Measurements from ENCODE around the gene ZDHHC3.
A peak's percentile ranks its signal among the peaks of the same experiment; 100 is the strongest.

ZDHHC3 gene

DNA sequence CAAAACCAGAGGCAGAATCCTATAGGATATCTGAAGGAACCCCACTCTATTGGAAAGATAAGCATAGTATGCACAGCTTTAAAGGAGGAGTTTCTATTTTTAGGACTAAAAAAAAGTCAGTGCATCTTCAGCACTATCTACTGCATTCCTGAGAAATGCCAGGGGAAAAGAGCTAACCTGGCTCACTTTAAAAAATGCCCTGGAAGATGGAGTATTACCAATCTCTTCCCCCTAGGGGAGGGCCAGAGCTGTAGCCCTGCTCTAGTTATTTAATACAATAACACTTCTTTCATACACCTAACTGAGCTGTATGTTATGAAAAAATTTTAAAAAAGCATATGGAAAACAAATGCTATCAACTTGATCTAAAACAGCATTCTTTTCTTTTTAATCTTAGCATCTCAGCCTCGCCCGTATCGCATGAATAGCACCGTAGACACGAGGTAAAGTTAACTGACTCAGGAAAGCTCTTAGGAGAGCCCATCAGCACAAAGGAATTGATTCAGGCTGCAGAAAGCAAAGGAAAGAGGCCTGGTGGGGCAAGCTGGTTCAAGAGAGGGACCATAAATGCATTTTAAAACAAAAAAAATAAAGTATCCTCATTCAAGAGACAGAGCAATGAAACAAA lies 51.4 kb downstream of the ZDHHC3 start:
- DNase-seq: no peak

DNA sequence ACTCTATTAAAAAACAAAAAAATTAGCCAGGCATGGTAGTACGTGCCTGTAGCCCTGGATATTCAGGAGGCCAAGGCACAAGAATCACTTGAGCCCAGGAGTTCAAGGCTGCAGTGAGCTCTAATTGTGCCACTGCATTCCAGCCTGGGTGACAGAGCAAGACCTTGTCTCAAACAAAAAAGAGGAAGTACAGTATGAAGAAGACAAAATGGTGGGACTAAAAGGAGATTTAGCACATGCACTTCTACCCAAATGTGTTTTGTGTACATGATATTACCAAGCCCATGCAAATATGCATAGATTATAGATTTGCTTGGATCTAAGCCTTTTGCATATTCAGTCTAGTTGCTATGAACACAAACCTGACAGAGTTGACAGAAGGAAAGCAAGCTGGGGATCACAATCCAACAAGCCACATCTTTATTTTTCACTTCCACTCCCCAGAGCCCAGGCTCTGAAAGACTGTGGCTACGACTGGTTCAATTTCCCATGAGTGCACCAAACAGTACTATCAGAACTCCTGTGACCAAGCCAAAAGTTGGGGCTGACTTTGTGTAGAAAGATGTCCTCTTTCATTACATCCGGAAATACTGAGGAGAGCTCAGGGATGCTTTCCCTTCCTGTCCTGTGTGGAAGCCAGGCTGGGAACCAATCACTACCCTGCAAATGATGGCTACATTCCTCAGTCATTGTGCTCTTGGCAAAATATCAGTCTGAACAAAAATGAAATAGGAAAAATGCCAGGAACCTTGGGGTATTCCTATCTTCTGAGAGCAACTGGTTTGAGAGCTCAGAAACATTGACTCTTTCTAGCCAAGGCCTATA lies 52.1 kb downstream of the ZDHHC3 start:
- DNase-seq: no peak

DNA sequence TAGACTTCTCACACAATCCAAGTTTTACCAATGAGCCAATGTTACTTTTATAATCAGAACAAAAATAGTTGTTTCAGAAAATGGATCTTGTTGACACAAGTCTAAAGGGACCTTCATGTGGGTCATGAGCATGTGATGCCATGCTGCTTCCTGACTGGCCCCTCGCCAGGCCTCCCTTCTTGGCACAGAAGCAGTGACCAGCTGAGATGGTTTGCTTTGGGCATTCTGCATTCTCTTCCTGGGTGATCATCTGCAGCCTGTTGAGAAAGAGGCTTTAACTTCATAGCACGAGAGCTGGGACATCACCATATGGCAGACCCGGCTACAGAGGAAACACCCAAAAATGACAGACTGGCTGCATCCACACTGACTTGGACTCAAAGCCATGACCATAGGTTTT lies 55.9 kb downstream of the ZDHHC3 start:
- no peak for DNase-seq

DNA sequence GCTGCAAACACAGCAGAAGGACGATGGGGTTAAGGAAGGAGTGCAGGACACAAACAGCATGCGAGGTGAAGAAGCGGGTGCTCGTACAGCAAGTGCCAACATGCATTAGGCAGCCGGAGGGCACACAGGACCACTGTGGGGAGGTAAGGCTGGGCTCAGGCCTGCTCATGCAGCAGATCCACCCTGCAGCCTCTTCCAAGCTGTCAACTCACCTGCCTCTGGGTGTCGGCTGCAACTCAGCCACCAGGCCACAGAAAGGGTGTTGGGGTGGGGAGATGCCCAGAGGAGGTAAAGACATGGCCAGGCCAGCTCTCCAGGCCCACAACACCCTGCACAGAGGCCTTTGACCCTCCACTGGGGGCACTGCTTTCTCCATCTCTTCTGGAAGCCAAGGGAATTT lies 57.4 kb downstream of the ZDHHC3 start:
- no peak for DNase-seq

DNA sequence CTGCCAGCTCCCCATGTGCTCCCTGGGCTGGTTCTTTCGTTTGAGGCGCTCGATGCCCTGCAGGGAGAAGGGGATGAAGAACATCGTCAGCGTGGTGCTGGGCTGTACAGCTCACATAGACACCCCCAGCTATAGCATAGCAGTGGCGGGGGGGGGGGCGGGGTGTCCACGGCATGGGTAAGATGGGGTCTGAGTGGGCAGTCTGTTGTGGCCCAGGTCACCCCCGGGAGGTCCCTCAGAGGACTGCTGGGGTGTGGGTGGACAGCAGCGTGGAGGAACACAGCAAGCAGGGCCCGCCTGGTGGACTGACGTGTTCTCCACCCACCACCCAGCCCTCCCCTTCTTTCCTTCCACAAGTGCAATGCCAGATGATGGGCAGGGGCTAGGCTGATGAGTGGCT lies 57.9 kb downstream of the ZDHHC3 start:
- no peak for DNase-seq

DNA sequence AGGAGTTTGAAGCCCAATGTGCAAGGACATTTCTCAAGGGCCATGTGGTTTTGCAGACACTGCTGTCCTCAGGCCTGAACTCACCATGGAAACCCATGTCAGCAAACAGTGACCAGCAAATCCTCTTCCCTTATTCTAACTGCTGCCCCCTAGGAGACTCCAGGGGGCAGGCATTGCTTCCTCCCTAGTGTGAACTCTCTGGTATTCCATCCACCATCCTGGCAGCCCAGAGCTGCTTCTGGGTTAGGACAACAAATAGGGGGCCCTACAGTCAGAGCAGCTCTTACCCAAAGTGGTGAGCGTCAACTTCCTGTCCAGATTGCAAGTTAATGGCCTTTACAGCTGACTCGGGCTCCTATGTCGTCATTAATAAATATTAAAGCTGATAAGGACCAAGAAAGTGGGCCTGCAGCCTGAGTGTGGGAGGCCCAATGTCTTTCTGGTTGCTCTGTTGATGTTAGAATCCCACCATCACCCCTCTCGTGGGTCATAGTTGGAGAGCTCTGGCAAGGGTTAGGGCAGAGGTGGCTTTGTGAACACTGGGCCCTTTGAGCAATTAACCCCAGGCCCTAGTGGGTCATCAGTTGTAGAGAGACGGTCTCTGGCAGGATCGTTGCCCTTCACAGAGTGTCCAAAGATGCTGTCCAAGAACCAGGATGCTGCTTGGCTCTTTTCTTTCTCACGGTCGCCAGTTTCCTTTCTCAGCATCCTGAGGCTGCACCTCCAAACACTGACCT lies 60.1 kb downstream of the ZDHHC3 start:
- no peak for DNase-seq

DNA sequence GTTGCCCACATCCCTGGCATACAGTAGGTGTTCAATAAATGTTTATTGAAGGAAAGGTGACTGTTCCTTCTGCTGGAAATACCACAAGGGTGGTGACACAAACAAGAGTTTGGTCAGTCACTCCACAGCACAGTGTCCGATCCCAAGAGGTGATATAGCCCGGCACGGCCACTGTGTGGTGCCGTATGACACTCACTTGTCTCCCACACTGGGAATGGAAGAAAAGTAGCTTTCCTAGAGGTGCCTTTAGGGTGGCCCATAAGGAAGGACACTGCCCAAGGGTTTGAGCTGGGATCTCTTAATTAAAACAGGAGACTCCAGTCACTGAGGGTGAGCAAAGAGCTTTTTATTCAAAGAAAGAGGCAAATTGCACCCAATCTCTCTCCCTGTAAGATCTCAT lies 61.0 kb downstream of the ZDHHC3 start:
- DNase-seq: no peak

DNA sequence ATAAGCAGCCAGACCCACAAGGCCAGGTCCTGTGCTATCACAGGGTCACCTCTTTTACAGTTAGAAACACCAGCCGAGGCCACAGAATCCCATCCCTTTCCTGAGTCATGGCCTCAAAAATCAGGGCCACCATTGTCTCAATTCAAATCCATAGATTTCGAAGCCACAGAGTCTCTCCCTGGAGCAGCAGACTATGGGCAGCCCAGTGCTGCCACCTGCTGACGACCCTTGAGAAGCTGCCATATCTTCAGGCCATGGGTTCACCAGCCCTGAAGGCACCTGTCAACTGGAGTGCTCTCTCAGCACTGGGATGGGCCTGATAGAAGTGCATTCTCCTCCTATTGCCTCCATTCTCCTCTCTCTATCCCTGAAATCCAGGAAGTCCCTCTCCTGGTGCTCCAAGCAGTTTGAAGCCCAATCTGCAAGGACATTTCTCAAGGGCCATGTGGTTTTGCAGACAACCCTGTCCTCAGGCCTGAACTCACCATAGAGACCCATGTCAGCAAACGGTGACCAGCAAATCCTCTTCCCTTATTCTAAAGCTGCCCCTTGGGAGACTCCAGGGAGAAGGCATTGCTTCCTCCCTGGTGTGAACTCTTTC lies 62.0 kb downstream of the ZDHHC3 start:
- DNase-seq: peak; percentile 22 to 26

DNA sequence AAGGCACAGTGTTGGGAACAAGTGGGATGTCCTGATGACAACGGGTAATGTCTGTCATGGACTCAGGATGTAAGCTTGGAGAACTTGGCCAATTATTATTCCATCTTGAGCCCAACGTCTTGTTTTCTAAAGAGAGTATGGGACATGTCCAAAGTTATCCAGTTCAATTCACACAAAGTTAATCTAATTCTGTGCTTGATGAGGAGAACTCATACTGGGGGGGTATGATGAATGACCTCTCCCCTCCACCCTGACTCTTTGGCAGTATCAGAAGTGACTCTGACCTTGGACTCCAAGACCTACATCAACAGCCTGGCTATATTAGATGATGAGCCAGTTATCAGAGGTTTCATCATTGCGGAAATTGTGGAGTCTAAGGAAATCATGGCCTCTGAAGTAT lies 65.3 kb downstream of the ZDHHC3 start:
- DNase-seq: no peak

DNA sequence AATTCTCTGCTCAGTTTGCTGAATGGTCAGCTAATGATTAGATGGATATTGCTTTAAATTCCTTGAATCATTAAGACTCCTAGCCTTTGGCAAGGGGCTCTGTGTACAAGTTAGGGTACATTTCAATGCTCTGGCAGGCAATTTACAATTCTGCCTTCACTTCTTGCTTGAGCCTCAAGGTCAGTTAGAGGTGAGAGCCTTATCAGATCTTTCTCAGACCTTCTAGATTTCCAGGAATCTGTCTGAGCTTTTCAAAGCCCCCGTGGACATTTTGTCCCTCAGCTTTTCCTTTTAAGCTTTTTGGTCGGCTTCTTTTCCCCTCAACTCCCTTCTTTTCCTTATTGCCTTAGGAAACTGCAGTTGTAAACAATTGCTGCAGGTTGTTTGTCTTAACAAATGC lies 66.9 kb downstream of the ZDHHC3 start:
- no peak for DNase-seq

DNA sequence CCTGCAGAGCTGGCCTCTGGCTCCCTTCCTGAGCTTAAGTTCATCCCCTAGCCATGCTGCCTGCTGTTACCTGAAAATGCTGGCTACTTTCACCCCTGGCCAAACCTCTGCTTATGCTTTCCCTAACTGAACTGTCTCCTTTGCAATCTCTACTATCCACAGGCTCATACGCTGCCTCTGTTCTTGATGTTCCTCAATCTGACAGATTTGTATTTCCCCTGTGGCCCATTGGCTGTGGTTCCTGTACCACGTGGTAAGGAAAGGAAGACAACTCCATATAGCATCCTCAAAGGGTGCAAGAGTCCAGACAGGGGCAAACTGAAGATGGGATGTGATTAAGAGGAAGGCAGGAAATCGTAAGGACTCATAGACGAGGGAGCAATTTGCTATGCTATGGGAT lies 68.4 kb downstream of the ZDHHC3 start:
- no peak for DNase-seq

DNA sequence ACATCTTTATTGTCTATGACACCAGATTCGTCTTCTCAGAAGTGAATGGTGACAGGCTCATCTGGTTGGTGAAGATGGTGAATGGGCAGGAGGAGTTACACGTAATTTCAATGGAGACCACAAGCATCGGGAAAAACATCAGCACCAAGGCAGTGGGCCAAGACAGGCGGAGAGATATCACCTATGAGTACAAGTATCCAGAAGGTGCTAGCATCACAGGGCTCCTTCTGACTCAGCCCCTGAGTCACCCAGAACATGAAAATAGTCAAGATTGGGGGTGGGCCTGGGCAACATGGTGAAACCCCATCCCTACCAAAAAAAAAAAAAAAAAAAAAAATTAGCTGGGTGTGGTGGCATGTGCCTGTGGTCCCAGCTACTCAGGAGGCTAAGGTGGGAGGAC lies 69.0 kb downstream of the ZDHHC3 start:
- no peak for DNase-seq

DNA sequence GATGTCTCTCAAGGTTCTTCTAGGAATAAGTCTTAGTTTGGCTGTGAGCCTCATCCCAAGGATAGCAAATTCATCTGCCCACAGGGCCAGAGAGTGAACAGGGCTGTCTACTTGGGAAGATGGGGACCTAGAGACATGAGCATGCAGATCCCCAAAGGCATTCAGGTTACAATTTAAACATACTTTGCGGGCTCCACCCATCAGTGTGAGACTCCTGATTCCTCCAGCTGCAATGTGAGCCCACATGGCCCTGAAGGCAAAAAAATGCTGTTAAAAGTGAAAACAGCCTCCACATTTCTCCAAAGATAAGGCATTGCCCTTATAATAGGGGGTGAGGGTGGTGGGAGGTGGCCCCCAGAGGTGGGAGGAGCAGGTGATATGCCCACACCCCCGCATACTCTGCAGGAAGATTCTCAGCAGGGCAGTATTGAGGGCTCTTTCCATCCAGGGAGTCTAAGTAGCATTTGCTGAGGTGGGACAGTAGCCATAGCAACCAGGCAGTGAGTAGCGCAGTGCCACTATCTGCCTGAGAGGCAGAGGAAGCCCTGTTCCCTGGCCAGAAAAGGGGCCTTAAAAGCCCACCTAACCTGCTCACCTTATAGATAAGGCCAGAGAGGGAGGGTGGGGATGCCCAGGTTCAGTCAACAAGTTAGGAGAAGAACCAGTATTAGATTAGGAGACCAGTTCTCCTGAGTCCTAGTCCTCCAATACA lies 70.4 kb downstream of the ZDHHC3 start:
- no peak for DNase-seq

DNA sequence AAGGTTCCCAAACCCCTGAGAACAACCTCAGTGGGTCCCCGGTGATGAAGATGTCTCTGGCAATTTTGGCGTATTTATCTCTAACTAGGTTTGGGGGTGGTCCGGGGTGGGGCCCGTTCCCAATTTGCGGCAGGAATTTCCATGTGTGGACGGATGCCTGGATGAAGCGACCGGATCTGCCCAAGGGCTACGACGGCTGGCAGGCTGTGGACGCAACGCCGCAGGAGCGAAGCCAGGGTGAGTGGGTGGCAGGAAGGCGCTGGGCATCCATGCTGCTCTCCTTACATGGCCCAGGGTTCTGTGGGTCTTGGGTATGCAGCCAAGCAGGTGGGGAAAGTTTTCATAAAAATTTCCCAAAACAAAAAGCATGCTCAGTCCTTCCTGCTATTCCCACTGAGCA lies 72.2 kb downstream of the ZDHHC3 start:
- DNase-seq: no peak

DNA sequence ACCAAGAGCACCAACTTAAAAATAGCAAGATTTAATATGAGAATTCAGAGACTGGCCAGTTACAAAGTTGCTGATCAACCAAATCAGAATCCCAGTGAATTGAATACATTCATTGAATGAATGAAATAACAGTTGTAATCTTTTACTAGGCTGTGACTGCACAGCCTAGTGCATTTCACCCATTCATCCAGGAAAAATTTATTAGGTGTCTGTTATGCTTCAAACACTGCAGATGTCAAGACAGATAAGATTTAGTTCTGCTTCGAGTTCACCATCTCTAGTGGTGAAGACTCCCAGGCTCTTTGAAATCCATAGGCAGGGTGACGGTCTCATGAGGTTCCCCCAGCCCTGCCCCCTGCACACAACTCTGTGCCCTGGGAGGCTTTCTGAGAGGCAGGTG lies 72.7 kb downstream of the ZDHHC3 start:
- DNase-seq: no peak

DNA sequence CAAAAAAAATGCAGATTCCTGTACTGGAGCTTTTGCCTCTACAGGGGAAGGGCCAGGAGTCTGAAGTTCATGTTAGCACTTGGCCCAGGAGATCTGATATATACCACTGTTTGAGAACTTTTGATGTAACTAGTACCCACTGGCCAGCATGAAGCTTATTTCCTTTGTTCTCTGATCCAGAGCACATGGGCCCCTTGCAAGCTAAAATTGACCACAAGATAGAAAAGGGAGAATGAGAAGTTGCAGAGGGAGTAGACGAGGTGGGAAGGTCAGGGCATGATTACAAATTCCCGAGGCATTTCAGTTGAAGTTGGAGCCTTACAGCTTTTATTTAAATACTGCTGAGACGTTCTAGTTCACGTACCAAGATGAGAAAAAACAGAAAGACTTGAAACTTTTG lies 73.3 kb downstream of the ZDHHC3 start:
- no peak for DNase-seq

DNA sequence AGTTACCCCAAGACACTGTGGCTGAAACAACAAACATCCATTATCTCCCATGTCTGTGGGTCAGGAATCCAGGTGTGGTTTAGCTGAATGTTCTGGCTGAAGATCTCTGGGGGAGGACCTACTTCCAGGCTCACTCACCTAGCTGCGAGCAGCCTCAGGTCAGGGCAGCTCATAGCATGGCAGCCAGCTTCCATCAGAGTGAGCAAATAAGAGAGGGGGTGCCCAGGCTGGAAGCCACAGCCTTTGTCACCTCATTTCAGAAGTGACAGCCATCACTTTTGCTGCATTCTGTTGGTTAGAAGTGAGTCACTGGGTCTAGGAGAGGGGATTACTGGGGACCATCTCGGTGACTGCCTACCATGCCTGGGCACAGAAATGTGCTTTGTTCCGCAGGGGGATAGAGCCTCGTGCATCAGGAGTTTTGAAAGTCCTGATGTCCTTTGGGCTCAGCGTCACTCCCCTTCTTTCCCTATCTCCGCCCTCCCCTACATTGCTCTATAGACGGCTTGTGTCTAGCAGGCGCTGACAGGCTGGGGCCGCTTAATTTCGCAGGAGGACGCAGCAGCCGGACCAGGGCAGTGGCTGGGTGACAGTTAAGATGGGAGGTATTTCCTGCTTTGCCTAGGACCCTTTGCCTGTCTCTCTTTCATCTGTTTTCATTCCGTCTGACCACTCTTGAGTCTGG lies 76.1 kb downstream of the ZDHHC3 start:
- no peak for DNase-seq

DNA sequence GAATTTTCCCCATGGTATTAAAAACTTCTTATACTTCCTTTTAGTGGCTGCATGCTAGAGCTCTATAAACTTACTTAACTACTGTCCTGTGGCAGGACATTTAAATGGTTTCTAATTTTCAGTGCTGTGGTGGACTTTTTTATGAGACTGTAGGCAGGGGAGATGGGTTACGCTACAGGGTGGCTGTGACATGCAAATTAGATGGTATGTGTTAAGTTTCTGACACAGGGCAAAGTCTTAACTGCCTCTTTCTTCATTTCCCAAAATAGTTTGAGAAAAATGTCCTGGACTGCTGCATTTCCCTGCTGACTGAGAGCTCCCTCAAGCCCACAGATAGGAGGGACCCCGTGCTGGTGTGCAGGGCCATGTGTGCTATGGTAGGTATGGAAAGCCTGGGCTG lies 79.5 kb downstream of the ZDHHC3 start:
- DNase-seq: no peak

DNA sequence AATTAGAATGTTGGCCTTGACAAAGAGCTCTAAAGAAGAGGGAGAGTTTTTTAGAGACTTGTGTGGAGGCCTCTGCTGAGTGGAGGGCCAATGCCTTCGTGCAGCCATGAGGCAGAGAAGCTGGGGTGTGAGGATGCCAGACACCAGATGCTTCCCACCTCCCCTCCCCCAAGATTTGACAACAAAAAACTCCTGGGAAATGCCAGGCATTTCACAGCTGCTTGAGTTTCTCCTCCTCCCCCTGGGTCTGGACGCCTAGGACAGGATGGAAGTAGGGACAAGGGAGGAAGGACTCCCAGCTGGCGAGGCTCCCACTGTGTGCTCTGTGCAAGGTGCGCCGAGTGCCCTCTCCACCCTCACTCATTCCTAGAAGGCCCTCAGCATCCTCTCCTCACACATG lies 81.5 kb downstream of the ZDHHC3 start:
- DNase-seq: no peak

DNA sequence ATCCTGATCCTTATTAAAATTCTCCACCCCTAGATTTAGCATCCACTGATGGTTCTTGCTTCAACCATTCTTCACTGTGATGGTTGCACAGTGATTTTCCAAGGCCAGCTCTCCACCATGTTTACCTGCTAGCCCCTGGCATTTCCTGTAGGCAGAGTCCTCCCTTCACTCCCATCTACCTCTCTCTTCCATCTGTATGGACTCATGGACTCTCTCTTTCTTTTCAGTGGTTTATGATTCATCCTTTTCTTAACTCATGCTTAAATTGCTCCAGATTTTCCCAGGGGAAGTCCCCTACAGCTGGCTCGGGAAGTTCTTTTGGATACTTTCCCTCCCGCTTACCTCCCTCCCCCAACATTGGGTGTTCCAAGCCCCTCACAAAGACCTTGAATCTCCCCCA lies 82.9 kb downstream of the ZDHHC3 start:
- DNase-seq: no peak

DNA sequence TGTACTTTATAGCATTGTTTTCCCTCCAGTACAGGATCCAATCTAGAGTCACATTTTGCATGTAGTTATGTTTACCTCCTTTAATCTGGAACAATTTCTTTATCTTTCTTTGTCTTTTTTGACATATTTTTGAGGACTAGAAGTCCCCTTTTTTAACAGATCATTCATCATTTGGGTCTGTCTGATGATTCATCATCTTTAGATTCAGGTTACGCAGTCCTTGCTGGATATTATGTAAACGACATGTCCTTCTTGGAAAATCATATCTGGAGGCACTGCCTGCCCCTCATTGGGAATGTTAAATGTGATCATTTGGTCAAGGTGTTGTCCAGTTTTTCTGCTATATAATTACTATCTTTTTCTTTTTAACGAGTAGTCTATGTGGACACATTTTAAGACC lies 83.3 kb downstream of the ZDHHC3 start:
- DNase-seq: no peak

DNA sequence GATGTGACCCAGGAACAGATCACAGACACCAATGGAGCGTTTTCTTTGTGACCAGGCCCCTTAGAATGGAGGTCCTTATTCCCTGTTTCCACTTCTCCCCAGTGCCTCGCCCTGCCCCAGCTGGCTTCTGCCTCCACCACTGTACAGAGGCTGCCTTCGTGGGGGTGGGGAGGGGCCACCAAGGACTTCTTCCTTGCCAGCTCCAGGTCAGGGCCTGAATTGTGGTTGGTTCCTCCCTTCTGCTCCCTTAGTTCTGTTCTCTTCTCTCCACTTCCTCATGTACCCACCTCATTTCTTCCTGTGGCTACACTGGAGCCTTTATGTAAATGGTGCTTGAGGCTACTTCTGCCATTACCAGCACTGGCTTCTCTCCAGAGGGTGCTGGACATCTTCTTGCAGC lies 85.1 kb downstream of the ZDHHC3 start:
- DNase-seq: no peak

DNA sequence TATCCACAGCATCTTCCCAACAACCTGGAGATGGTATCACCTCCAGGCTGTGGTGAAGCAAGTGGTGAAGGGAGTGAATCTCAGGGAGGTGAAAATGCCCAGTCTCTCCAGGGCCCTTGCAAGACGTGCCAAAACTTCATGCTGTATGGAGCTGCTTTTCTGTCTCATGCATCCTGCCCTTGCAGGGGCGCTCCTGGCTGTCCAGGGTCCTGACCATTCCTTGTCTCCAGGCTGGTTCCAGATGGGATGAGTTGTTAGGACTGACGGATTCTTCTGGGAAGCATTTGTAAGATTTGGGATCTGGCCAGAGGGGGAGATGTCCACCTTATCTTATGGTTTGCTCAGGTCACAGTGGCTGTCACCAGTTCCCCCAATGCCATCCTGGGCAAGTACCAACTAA lies 85.7 kb downstream of the ZDHHC3 start:
- no peak for DNase-seq
